GM18870 (cell line): Measurements from ENCODE around the gene PPP1R11.
A peak's percentile ranks its signal among the peaks of the same experiment; 100 is the strongest.

Experiments
- ATAC-seq: cut with Tn5 transposase; IDR thresholded peaks from one replicate; pipeline ENCODE4 v1.9.1; 2021; ENCODE audit warnings: moderate library complexity; ENCODE audit not compliant: unreplicated experiment

The PPP1R11 gene

GRCh38 chr6:30061092-30061857, 5.7 kb upstream of the PPP1R11 start, which contains the start of gene POLR1H:
TSS of gene POLR1H (plus strand) at chr6:30061265. CDS start at chr6:30061525, 260 bp downstream.
- ATAC-seq, result peak; percentile 79

- ATAC-seq, result no peak
Measured at GRCh38 chr6:30061858-30062458, 5.0 kb upstream of the PPP1R11 start.

- no peak for ATAC-seq
Measured at GRCh38 chr6:30062471-30063178, 4.4 kb upstream of the PPP1R11 start.

- ATAC-seq, result no peak
Measured at GRCh38 chr6:30063315-30063714, 3.7 kb upstream of the PPP1R11 start.

- no peak for ATAC-seq
Measured at GRCh38 chr6:30066082-30066481, 916 bp upstream of the PPP1R11 start.

GRCh38 chr6:30067460-30068139, 602 bp downstream of the PPP1R11 start:
- no peak for ATAC-seq

- no peak for ATAC-seq
Measured at GRCh38 chr6:30071081-30071818, 4.3 kb downstream of the PPP1R11 start.

GRCh38 chr6:30071858-30072257, 4.9 kb downstream of the PPP1R11 start:
- ATAC-seq, result no peak

GRCh38 chr6:30073489-30074235, 6.7 kb downstream of the PPP1R11 start:
- no peak for ATAC-seq

- ATAC-seq, result no peak
Measured at GRCh38 chr6:30074331-30075093, 7.5 kb downstream of the PPP1R11 start.

- no peak for ATAC-seq
Measured at GRCh38 chr6:30075094-30075789, 8.2 kb downstream of the PPP1R11 start, which contains the start of gene RNF39. TSS of gene RNF39 (minus strand) at chr6:30075769. CDS start at chr6:30075585, 184 bp downstream.

- no peak for ATAC-seq
Measured at GRCh38 chr6:30075790-30076732, 9.1 kb downstream of the PPP1R11 start.

- ATAC-seq, result no peak
Measured at GRCh38 chr6:30077218-30077617, 10.2 kb downstream of the PPP1R11 start.

GRCh38 chr6:30087876-30088275, 20.9 kb downstream of the PPP1R11 start:
- ATAC-seq, result no peak

GRCh38 chr6:30091577-30092381, 24.8 kb downstream of the PPP1R11 start:
- no peak for ATAC-seq

- no peak for ATAC-seq
Measured at GRCh38 chr6:30092852-30093543, 26.0 kb downstream of the PPP1R11 start.
